GM12891 (cell line): ENCODE results near the gene PI4KA.

Source experiments
- POLR2A ChIP-seq: IDR thresholded peaks from 2 replicates; pipeline ENCODE4 v1.6.1; 2011; ENCODE audit warnings: low read depth, low read length, control low read depth
- POLR2AphosphoS5 ChIP-seq: IDR thresholded peaks from 2 replicates; pipeline ENCODE4 v1.6.1; 2011; ENCODE audit warnings: low read depth, low read length, control low read depth
- TAF1 ChIP-seq: IDR thresholded peaks from 2 replicates; pipeline ENCODE4 v1.6.1; 2011; ENCODE audit warnings: low read depth, low read length, control low read depth

DNA sequence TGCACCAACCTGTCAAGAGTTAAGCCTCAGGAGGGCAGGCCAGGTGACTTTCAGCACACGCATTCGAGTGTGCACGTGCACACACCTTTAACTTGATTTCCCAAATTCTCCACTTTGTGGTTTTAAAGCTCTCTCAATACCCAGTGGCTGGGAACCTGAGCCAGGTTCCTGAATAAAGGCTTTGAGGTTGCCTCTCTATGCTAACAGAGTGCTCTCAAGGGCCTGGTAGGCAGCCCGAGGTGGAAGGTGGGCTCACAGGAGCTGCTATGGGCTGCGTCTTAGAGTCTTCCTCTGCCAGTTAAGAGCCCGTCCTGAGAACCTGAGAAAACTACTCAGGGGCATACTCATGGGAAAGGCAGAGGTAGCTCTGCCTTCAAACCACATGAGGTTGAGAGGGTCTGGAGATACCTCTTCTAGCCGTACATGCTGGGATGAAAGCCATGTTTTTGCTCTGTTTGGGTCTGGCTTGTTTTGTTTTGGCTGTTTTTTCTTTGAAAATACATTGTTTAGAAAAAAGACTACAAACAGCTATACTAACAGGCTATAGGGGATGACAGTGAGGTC, 96.3 kb downstream of the PI4KA start:
- TF ChIP-seq TAF1 (no peak), POLR2A (no peak), POLR2AphosphoS5 (no peak)
